ENCODE data around the gene HVCN1.

DNA sequence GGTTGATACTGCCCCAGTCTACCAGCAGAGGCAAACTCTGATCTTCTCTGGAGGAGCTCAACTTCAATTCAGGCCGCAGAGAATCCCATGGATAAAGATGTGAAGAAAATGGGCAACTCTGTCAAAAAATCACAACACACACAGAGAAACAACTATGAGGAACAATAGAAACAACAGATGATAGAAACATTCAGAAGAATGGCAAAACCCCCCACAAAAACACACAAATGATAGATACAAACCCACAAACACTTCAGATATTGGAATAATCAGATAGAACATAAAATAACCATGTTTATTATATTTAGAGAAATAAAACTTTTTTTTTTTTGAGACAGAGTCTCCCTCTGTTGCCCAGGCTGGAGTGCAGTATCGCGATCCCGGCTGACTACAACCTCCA, 20.0 kb upstream of the HVCN1 start:
- TF ChIP-seq, protein P1, sequence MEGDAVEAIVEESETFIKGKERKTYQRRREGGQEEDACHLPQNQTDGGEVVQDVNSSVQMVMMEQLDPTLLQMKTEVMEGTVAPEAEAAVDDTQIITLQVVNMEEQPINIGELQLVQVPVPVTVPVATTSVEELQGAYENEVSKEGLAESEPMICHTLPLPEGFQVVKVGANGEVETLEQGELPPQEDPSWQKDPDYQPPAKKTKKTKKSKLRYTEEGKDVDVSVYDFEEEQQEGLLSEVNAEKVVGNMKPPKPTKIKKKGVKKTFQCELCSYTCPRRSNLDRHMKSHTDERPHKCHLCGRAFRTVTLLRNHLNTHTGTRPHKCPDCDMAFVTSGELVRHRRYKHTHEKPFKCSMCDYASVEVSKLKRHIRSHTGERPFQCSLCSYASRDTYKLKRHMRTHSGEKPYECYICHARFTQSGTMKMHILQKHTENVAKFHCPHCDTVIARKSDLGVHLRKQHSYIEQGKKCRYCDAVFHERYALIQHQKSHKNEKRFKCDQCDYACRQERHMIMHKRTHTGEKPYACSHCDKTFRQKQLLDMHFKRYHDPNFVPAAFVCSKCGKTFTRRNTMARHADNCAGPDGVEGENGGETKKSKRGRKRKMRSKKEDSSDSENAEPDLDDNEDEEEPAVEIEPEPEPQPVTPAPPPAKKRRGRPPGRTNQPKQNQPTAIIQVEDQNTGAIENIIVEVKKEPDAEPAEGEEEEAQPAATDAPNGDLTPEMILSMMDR (IDR thresholded peaks at IDR 0.05), result no peak
- no peak for TF ChIP-seq POLR2A (IDR thresholded peaks at IDR 0.05)
